ENCODE measurements around the gene TEKT3.

TEKT3 gene

DNA sequence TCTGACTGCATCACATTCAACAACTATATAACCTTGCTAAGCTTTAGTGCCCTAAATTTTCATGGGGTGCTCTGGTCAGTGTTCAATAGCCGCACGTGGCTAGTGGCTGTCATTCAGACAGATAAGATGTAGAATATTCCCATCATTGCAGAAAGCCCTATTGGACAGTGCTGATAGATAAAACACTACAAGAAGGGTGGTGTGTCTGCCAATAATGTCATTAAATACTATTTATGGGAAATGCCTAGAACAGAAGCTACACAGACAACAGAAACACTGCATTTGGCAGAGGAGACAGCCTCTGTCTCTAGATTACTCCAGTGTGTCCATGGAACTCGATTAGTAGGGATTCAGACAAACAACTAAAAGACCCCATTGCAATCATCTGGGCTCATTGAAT, 47.8 kb downstream of the TEKT3 start:
- DNase-seq (ENCODE audit: low spot score), result peak; percentile 42

DNA sequence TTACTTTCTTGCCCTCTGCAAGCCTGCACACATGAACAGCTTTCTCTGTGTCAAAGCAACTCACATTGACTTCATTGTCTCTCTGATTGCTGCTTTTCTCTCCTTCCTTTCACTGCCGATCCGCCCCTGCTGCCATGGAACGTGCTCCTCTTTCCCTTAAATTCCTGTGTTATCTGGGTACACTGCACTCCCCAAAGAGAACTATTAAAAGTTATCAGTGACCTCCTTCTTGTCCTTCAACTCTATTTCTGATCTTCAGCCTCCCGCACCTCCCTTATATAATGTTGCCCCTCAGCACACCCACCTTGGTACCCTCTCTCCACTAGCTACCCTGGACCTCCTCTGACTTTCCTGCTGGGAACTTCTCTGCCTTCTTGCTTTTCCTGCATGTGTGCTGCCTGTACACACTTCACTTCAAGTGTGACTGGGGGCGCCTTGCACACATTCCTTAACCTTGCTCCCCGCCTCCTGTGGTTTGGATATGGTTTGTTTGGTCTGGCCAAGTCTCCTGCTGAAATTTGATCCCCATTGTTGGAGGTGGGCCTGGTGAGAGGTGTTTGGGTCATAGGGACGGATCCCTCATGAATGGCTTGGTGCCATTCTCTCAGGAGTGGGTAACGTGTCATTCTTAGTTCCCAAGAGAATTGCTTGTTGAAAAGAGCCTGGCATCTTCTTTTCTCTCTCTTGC, 49.6 kb downstream of the TEKT3 start:
- no peak for DNase-seq (ENCODE audit: low spot score)

- no peak for DNase-seq (ENCODE audit: low spot score)
Observed at GRCh38 chr17:15290605-15291004, 50.8 kb downstream of the TEKT3 start.

- peak; percentile 27 for DNase-seq (ENCODE audit: low spot score)
Observed at GRCh38 chr17:15289285-15290183, 51.9 kb downstream of the TEKT3 start.

DNA sequence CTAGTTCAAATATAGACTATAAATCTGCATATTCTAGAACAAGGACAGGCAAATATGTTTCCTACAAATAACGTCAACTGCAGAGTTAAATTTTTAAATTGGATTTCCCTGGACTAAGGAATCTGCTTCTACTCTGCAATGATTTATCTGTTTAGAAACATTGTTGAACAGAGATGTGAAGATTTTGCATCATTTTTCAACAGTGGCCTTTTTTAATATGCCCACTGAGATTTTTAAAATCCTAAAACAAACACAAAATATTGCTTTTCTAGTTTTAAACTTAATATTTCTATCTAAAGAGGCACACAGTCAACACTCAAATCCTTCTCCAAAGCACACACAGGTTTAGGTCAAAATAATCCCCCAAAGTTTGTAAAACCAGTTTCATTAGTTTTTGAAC, 52.5 kb downstream of the TEKT3 start:
- no peak for DNase-seq (ENCODE audit: low spot score)

DNA sequence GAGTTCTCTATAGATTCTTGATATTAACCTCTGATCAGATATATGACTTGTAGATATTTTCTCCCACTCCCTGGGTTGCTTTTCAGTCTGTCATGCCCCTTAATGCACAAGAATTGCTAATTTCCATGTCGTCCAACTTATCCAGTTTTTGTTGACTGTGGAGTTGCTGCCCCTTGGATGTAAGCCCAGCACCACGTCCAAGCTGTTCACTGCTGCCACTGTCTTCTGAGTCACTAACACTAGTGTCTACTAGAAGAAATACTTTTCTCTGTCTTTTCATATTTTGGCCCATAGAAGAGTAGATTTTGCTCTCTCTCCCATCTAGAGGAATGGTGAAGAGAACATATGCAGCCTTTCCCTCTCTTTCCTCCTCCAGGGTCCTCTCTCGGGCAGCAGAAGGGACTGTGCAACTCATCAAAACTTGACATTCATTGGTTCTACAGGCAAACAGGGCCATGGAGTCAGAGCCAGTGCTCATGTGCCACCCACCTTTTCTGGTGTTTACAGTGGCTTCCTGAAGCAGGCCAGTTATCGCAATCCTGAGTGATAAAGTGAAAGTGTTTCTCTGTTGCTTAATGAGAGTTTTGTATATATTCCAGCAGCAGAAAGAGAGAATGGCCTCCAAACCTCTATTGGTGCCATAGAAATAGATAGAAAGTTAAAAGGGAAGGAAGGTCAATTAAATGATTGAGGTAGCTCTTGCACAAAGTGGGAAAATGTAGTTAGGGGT, 53.7 kb downstream of the TEKT3 start:
- DNase-seq (ENCODE audit: low spot score), result no peak

DNA sequence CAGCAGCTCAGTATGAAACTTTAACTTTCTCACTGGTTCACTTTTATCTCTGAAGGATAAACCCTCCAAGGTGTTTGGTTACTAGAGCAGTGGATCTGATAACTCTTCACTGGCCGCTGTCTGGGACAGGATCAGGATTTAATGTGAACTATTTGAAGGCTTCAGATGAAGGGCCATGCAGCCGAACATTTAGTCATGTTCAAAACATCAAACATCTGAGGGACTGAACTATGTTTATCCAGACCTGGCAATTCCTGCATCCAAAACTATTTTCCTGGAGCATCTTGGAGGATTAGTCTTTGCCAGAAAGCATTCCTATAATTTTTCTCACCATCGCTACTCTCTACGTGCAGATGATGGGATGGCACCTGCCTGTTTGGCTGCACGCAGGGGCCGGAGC, 55.9 kb downstream of the TEKT3 start:
- no peak for DNase-seq (ENCODE audit: low spot score)

- DNase-seq (ENCODE audit: low spot score), result no peak
Observed at GRCh38 chr17:15284537-15284936, 56.9 kb downstream of the TEKT3 start.

GRCh38 chr17:15284107-15284506, 57.3 kb downstream of the TEKT3 start:
- no peak for DNase-seq (ENCODE audit: low spot score)

- no peak for DNase-seq (ENCODE audit: low spot score)
Observed at GRCh38 chr17:15281909-15282308, 59.5 kb downstream of the TEKT3 start.

DNA sequence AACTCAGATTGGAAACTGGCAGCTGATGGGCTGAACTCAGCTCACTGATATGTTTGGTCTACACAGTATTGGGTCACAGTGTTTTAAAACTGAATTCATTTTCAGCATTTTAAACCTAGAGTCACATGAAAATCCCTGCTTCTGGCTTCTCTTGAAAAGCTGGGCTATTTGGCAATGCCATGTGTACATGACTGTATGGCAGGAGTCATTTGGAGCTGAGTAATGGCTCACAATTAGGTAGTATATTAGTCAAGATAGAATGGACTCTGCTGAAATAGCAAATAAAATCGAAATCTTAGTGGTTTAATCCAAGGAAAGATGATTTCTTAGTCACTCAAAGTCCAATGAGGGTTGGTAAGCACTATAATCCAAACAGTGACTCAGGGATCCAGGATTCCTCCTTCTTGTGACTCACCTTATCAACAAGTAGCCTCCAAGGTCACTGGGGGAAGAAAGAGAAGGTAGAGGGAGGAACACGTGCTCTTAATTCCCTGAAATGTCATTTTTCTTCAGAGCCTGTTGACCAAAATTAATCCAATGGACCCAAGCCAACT, 62.4 kb downstream of the TEKT3 start:
- no peak for DNase-seq (ENCODE audit: low spot score)

GRCh38 chr17:15278380-15278779, 63.0 kb downstream of the TEKT3 start:
- no peak for DNase-seq (ENCODE audit: low spot score)

GRCh38 chr17:15274017-15274416, 67.4 kb downstream of the TEKT3 start:
- DNase-seq (ENCODE audit: low spot score), result no peak

DNA sequence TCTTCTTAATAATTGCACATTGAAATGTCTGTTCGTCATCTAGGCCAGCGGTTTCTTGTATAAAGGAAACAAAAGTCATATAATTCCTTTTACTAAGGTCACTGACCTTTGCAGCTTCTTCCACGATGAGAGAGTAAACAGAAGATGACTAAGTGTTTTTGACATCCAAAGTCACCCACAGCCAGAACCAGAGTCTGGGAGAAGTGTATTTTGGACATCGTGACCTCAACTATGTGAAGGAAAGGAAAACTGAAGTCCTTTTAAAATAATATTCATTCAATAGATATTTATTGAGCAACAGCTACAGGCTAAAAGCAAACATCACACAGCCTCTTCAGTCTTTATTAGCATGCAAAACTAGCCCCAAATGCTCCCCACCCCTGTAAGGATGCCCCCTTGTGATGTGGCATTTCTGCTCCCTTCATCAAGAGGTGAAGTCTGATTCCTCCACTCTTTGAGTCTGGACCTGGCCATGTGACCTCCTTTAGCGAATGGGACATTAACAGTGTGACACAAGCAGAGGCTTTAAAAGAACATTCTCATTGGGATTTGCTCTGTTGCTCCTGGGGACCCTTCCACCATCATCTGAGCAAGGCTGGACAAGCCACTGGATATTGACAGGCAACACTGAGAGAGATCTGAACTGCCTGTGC, 68.1 kb downstream of the TEKT3 start:
- DNase-seq (ENCODE audit: low spot score), result no peak

DNA sequence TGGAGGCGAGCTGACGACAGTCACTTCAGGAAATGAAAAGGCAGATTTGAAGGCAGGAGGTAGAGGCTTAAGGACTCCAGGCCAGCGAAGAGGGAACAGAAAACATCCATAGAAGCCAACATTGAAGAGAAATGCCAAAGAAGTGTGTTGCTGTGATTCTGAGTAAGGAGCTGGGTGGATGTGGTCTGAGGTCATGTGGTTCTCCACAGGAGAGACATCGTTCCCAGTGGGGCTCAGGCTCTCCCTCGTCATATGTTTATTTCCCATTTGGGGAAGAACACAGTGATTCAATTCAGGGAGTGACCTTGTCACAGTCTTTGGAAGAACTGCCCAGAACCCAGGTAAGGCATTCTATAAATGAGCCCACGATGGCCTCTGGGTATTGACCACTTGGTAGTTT, 69.7 kb downstream of the TEKT3 start:
- DNase-seq (ENCODE audit: low spot score), result no peak

DNA sequence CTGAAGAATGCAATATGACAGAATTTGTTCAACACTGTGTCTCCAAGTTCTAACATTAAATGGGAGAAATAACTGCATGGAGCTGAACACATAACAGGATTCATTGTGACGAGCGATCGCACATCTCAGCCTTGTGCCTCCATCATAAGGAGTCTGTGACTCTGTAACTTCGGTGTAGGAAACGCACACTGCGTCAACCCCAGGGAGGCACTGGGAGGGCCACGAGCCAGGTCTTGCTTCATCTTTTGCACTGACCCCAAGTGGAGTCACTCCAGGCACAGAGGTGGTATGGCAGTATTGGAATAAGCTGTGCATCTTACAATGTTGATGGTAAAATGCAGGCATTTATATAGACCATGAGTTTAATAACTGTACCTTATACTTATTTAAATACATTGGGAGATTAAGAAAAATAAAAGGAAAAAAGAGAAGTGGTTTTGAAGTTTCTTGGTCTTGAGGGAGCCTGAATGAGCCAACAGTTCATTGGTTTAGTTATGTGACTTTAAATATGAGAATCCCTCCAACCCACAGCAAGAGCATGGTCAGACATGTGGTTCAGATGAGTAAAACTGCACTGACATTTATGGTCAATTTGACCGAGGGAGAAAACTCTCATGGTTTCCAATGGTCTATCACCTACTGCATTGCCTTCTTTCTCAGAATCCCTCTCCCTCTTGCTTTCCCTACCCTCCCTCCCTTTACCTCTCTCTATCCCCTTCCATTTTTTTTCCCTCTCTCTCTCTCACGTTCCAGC, 70.6 kb downstream of the TEKT3 start:
- no peak for DNase-seq (ENCODE audit: low spot score)

DNA sequence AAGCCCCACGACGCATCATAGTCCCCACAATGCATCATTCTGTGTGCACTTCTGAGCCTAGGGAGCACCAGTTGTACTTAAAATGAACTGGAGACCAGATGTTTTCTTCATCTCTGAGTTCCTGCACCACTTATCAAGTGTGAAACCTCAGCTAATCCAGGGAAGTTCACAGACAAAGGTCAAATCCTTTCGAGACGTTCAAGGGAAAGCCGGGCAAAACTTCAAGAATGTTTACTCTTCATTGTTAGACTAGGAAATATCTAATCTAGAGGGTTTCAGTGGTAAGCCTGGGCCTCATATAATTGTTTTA, 71.7 kb downstream of the TEKT3 start:
- DNase-seq (ENCODE audit: low spot score), result no peak

- DNase-seq (ENCODE audit: low spot score), result no peak
Observed at GRCh38 chr17:15269087-15269779, 72.2 kb downstream of the TEKT3 start.

DNA sequence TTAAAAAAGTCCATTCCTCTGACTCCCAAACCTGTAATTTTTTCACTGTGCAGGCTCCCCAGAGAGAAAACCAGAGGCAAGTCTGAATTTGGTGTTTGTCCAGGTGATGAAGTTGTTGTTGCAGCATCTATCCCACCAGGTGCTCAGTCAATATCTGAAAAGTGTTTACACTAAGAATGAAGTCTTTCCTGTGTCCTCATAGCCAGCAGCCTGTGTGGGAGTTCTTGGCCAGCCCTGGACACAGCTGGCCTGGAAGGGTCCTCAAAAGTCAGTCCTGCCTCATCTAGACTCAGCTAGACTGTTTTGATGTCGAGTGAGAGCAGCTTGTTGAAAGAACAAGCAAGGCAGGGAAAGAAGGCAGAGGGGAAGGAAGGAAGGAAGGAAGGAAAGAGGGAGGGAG, 72.9 kb downstream of the TEKT3 start:
- no peak for DNase-seq (ENCODE audit: low spot score)

DNA sequence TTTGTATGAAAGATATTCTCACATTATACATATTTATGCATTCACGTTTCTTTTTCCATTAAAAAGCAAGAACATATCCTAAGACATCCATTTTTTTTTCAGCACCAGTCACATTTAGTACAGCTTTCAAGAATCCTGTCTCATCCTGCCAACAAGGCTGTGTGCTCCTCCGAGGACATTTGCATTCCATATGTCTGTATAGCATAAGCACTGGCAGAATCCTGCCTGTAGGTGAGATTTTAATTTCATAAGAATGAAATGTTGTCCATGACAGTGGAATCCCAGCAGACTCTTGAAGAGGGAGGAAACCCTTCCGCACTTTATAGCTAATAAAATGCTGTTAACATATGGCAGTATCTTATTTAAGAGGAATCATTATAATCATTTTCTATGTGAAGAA, 73.4 kb downstream of the TEKT3 start:
- no peak for DNase-seq (ENCODE audit: low spot score)

All from SK-N-DZ (cell line).